GM12878 (cell line): ENCODE data around the gene TPBGL. TPM values are rescaled to one million over a fixed set of nuclear protein-coding genes. Genes with fewer than 3 reads are reported as not detected.

Source experiments
- ATAC-seq: fragments of 200-7000 bp; cut with Tn5 transposase; 3 replicates; pipeline ENCODE4 v1.9.1; 2020; ENCODE audit warnings: mild to moderate bottlenecking, moderate library complexity
- Bru-seq: library from RNA; stranded (reverse); fragments of 400-500 nt; gene quantifications from one replicate; lab custom pipeline; 2021; lab: Mats Ljungman, UMichigan
- BruChase-seq, 2 experiments: library from RNA; stranded (reverse); fragments of 400-500 nt; gene quantifications; one replicate each; lab custom pipeline; 2021; lab: Mats Ljungman, UMichigan
- BruUV-seq: library from RNA; stranded (reverse); fragments of 400-500 nt; replicated peaks from 2 replicates; lab custom pipeline; 2021; lab: Mats Ljungman, UMichigan
- CTCF ChIA-PET: fragments of 300-600 bp; sonication (Branson Sonifier 250); formaldehyde crosslinking; extraction: SDS; loops from one replicate; lab custom pipeline; 2021; ENCODE audit warnings: inconsistent platforms; lab: Yijun Ruan, JAX
- POLR2A ChIA-PET: fragments of 350-600 bp; formaldehyde crosslinking; extraction: SDS; loops from one replicate; lab custom pipeline; 2021; ENCODE audit warnings: inconsistent platforms; lab: Charles Lee
- RAD21 ChIA-PET: fragments of 300-600 bp; sonication (Branson Sonifier 250); formaldehyde crosslinking; loops from one replicate; lab custom pipeline; 2023; ENCODE audit warnings: antibody characterized with exemption; ENCODE audit not compliant: unreplicated experiment; lab: Charles Lee
- SMC1A ChIA-PET: fragments of 300-600 bp; sonication (Branson Sonifier 250); formaldehyde crosslinking; loops from one replicate; lab custom pipeline; 2023; ENCODE audit not compliant: unreplicated experiment, uncharacterized antibody; lab: Charles Lee
- DNase-seq: peaks from one replicate; pipeline ENCODE4 v3.0.0-alpha.2; 2011; ENCODE audit warnings: low read depth, low spot score
- FAIRE-seq: peaks from 3 replicates; lab custom pipeline; 2011; peaks lifted over from hg19 to GRCh38; lab: Jason Lieb, UNC
- H2AFZ ChIP-seq: 2 replicates; pipeline ENCODE4 v1.6.0; 2011; ENCODE audit warnings: low read depth, low read length, control low read depth; ENCODE audit not compliant: control insufficient read depth
- H3K27ac ChIP-seq: 2 replicates; pipeline ENCODE4 v1.5.1; 2011; ENCODE audit warnings: control low read depth; ENCODE audit not compliant: control insufficient read depth, insufficient read depth
- H3K27me3 ChIP-seq, 2 experiments: replicated peaks in 1 of 2; 2 replicates each; pipeline versions ENCODE4 v1.6.0 to v1.6.1; 2011; ENCODE audit warnings: low read length in 1 of 2; ENCODE audit not compliant: control insufficient read depth in 2 of 2, insufficient read depth in 2 of 2
- H3K36me3 ChIP-seq, 2 experiments: 2 replicates each; pipeline ENCODE4 v1.5.1; 2011; ENCODE audit warnings: low read length in 1 of 2; ENCODE audit not compliant: control insufficient read depth in 2 of 2, insufficient read depth in 2 of 2
- H3K4me1 ChIP-seq: 2 replicates; pipeline ENCODE4 v1.6.1; 2011; ENCODE audit warnings: mild to moderate bottlenecking, low read length, moderate library complexity, mixed read lengths; ENCODE audit not compliant: control insufficient read depth, insufficient read depth
- H3K4me2 ChIP-seq: 2 replicates; pipeline ENCODE4 v1.6.0; 2011; ENCODE audit warnings: control low read depth; ENCODE audit not compliant: control insufficient read depth, insufficient read depth
- H3K4me3 ChIP-seq: fragments of 200-600 bp; sonication (generic); 2 replicates; pipeline ENCODE4 v1.5.1; 2016
- H3K79me2 ChIP-seq: 2 replicates; pipeline ENCODE4 v1.6.0; 2011; ENCODE audit warnings: low read length; ENCODE audit not compliant: control insufficient read depth, insufficient read depth
- H3K9ac ChIP-seq: 2 replicates; pipeline ENCODE4 v1.8.0; 2011; ENCODE audit warnings: low read length, control low read depth, mixed read lengths; ENCODE audit not compliant: control insufficient read depth, insufficient read depth
- H3K9me3 ChIP-seq: replicated peaks from 3 replicates; pipeline ENCODE4 v1.5.1; 2011; ENCODE audit warnings: mild to moderate bottlenecking, low read length; ENCODE audit not compliant: control insufficient read depth, insufficient read depth
- H4K20me1 ChIP-seq: 2 replicates; pipeline ENCODE4 v1.6.0; 2011; ENCODE audit not compliant: control insufficient read depth, insufficient read depth
- EGR1 ChIP-seq, 2 experiments: IDR thresholded peaks; 1 replicate in 1 of 2; 2 replicates in 1 of 2; pipeline ENCODE4 v1.6.1; 2011 to 2012; ENCODE audit warnings: low read depth in 2 of 2, low read length in 2 of 2, borderline replicate concordance in 1 of 2, mild to moderate bottlenecking in 1 of 2, moderate library complexity in 1 of 2
- TAF1 ChIP-seq: IDR thresholded peaks from 2 replicates; pipeline ENCODE4 v1.6.1; 2011; ENCODE audit warnings: mild to moderate bottlenecking, low read depth, low read length, borderline replicate concordance
- WGBS: methylation state at CpG from one replicate; pipeline ENCODE4 v1.1.6; 2016; ENCODE audit warnings: low lambda C conversion rate; ENCODE audit not compliant: insufficient replicate concordance, insufficient coverage; ENCODE audit errors: missing lambda C conversion rate; 5-methylcytosine and 5-hydroxymethylcytosine counted together
- in situ Hi-C: fragments of 300-500 bp; cut with MboI; formaldehyde crosslinking; loops from 9 replicates; pipeline ENCODE4 v1.14.3; 2018; ENCODE audit warnings: mixed read lengths
- intact Hi-C: fragments of 100-400 bp; cut with micrococcal nuclease; formaldehyde crosslinking; loops from one replicate; pipeline ENCODE4 v1.14.2; 2022; ENCODE audit not compliant: unreplicated experiment
- long read RNA-seq, 2 experiments: library from polyadenylated mRNA; unstranded; transcript quantifications; one replicate each; pipeline ENCODE4 v2.0.0, GENCODE V29; 2019 to 2020
- polyA minus RNA-seq, 3 experiments: library from RNA; depleted of rRNA, polyadenylated mRNA; stranded (reverse); fragments of >200 nt; gene quantifications; 2 replicates each; pipeline ENCODE4 v1.2.3, GENCODE V29; 2011
- polyA plus RNA-seq, 11 experiments: library from polyadenylated mRNA; depleted of rRNA in 4 of 11; unstranded in 6 of 11; stranded (reverse) in 5 of 11; fragments of >200 nt; fragmentation: Nextera tagmentation in 4 of 11; fragmentation: Illumina TruSeq in 1 of 11; extraction: Ambion mirVana in 4 of 11; extraction: Trizol in 1 of 11; gene quantifications; 1 replicate in 1 of 11; 2 replicates in 10 of 11; pipeline versions ENCODE4 v1.2.1 to v1.2.3, GENCODE V29; 2011 to 2016; ENCODE audit warnings: inconsistent platforms in 2 of 11, missing spikeins in 2 of 11, low read depth in 1 of 11
- total RNA-seq, 4 experiments: library from RNA; depleted of rRNA in 3 of 4; stranded (reverse); fragments of >200 nt in 3 of 4; fragmentation: Illumina TruSeq in 1 of 4; extraction: Trizol in 1 of 4; gene quantifications; 2 replicates each; pipeline versions ENCODE4 v1.2.1 to v1.2.3, GENCODE V29; 2013 to 2021

Gene TPBGL
- total RNA-seq (2013; cell fraction: nucleolus; rRNA removed) = not detected in 2 replicates
- total RNA-seq (2014; rRNA removed) (not detected in 2 replicates), total RNA-seq (2014; rRNA removed; fragmentation: Illumina TruSeq; extraction: Trizol) (not detected in 2 replicates), total RNA-seq (2021) (not detected in 2 replicates), polyA plus RNA-seq (2011; rRNA removed) (not detected in 2 replicates), polyA plus RNA-seq (2014; fragmentation: Illumina TruSeq; extraction: Trizol) (not detected in 2 replicates), polyA plus RNA-seq (2014; fragmentation: Nextera tagmentation; extraction: Ambion mirVana) (not detected), polyA plus RNA-seq (2014; rRNA removed) (not detected in 2 replicates), polyA plus RNA-seq (2016; fragmentation: Nextera tagmentation; extraction: Ambion mirVana) (not detected), polyA minus RNA-seq (2011; rRNA and poly(A)+ RNA removed) (not detected in 2 replicates), Bru-seq, nascent RNA (not detected), BruChase-seq, experiment 1, labeled RNA remaining after a 6-hour chase (percentile 17 among the genes with signal in this experiment), BruChase-seq, experiment 2, labeled RNA remaining after a 2-hour chase (not detected)
- polyA plus RNA-seq (2011; ENCODE audit: low read depth) = not detected
- polyA plus RNA-seq (2011; cell fraction: cytosol; rRNA removed) = not detected in 2 replicates
- polyA plus RNA-seq (2011; cell fraction: nucleus; rRNA removed) = not detected in 2 replicates
- not detected in 2 replicates for polyA plus RNA-seq (2012)
- not detected in 2 replicates for polyA minus RNA-seq (2011; cell fraction: cytosol; rRNA and poly(A)+ RNA removed)
- not detected in 2 replicates for polyA minus RNA-seq (2011; cell fraction: nucleus; rRNA and poly(A)+ RNA removed)
- long read RNA-seq, experiment 1 = 0 reads
- long read RNA-seq, experiment 2 = 0 reads

- ATAC-seq = no peak
- BruUV-seq = no TSS peak
- ChIA-PET POLR2A (no interaction called here), SMC1A (no interaction called here), CTCF (interaction anchor here (0.8 to 1.3 kb wide), 6 partner anchors 94 to 292 kb away, joined by 3 to 7 read pairs (median 5); partner anchors contain the start of genes SPCS2 and XRRA1), RAD21 (interaction anchor here (1.5 kb wide), 1 partner anchor 100 kb away, joined by 4 read pairs; no protein-coding TSS in a partner anchor)
- WGBS = 27% methylated on average over 41 of the region's 58 CpGs
- Histone ChIP-seq H3K27ac (no peak within 1 kb of the TSS), H3K36me3 (no peaks in the 10 kb centered on the region), H3K4me1 (no peaks in the 10 kb centered on the region; the same call in 1 of the 2 replicates), H3K79me2 (no peaks in the 10 kb centered on the region), H3K9ac (no peak within 1 kb of the TSS), H3K9me3 (no peaks in the 10 kb centered on the region), H2AFZ (peak within 1 kb of the TSS; percentile 55), H3K27me3 (peaks cover 6 to 20% of the 10 kb centered on the region in 2 experiments), H4K20me1 (no peaks in the 10 kb centered on the region), H3K4me3 (no peak within 1 kb of the TSS), H3K4me2 (peak within 1 kb of the TSS; percentile 42; the same call in 1 of the 2 replicates)
- in situ Hi-C loops = no loop called here
- no peak for FAIRE-seq
- intact Hi-C loops = no loop called here
- TF ChIP-seq EGR1 (IDR thresholded peaks at IDR 0.05; ENCODE audit: borderline replicate concordance in 1 of 2, low read depth in 2 of 2, low read length in 2 of 2) = 0 out of 3 replicates have a peak, but pooled peaks of 1 of the 2 experiments have one; percentile 13
- no peak for TF ChIP-seq TAF1
- no peak for DNase-seq
Measured at GRCh38 chr11:75240311-75241035, at the start of gene TPBGL. TPBGL (plus strand) TSS chr11:75240774; CDS start chr11:75241050, 276 bp downstream.
